Liver (tissue), 9 donors: ENCODE results near the gene BRMS1L. TPM values are rescaled to one million over a fixed set of nuclear protein-coding genes. Genes with fewer than 3 reads are reported as not detected.

Experiments used
- DNase-seq: peaks from one replicate; pipeline ENCODE4 v3.0.0-alpha.2; 2017; ENCODE audit warnings: low spot score
- H3K27ac ChIP-seq, 2 donors: one replicate each; pipeline ENCODE4 v1.7.0; 2013; ENCODE audit warnings: inconsistent platforms in 2 of 2, low read length in 2 of 2, control low read depth in 1 of 2, low read depth in 1 of 2, mild to moderate bottlenecking in 1 of 2
- H3K27me3 ChIP-seq, 4 donors: one replicate each; pipeline versions ENCODE4 v1.6.1 to v1.7.0; 2013; ENCODE audit warnings: low read length in 3 of 4, inconsistent platforms in 1 of 4, mild to moderate bottlenecking in 1 of 4, moderate library complexity in 1 of 4; ENCODE audit not compliant: control insufficient read depth in 4 of 4, insufficient read depth in 4 of 4
- H3K36me3 ChIP-seq, 4 donors: one replicate each; pipeline versions ENCODE4 v1.6.1 to v1.7.0; 2013; ENCODE audit warnings: low read length in 3 of 4, mild to moderate bottlenecking in 3 of 4, low read depth in 1 of 4, moderate library complexity in 1 of 4; ENCODE audit not compliant: control insufficient read depth in 4 of 4, insufficient read depth in 3 of 4
- H3K4me1 ChIP-seq, 4 donors: one replicate each; pipeline versions ENCODE4 v1.6.1 to v1.7.0; 2013; ENCODE audit warnings: low read length in 3 of 4, mild to moderate bottlenecking in 3 of 4, moderate library complexity in 1 of 4; ENCODE audit not compliant: control insufficient read depth in 4 of 4, insufficient read depth in 4 of 4
- H3K4me3 ChIP-seq, 3 donors: one replicate each; pipeline versions ENCODE4 v1.6.1 to v1.7.0; 2013; ENCODE audit warnings: low read length in 3 of 3, control low read depth in 1 of 3, low read depth in 1 of 3, mild to moderate bottlenecking in 1 of 3
- H3K9ac ChIP-seq, 2 donors: one replicate each; pipeline ENCODE4 v1.7.0; 2013; ENCODE audit warnings: low read length in 2 of 2, mild to moderate bottlenecking in 2 of 2, moderate library complexity in 2 of 2, control low read depth in 1 of 2, low read depth in 1 of 2
- H3K9me3 ChIP-seq, 4 donors: one replicate each; pipeline versions ENCODE4 v1.6.1 to v1.7.0; 2013; ENCODE audit warnings: low read length in 3 of 4; ENCODE audit not compliant: control insufficient read depth in 4 of 4
- ATF3 ChIP-seq: IDR thresholded peaks from 2 replicates; pipeline ENCODE4 v1.6.1; 2016; ENCODE audit warnings: antibody characterized with exemption
- CTCF ChIP-seq: fragments of 150-350 bp; IDR thresholded peaks from 2 replicates; pipeline ENCODE4 v1.5.1; 2017; ENCODE audit warnings: improper control_type of control experiment, low read depth, low read length; ENCODE audit not compliant: missing input control
- EGR1 ChIP-seq, 2 donors: IDR thresholded peaks; 2 replicates each; pipeline ENCODE4 v1.6.1; 2016 to 2018; ENCODE audit warnings: antibody characterized with exemption in 2 of 2, low read depth in 2 of 2
- FOXA2 ChIP-seq: IDR thresholded peaks from 2 replicates; pipeline ENCODE4 v1.6.1; 2016; ENCODE audit warnings: antibody characterized with exemption
- GABPA ChIP-seq, 2 donors: IDR thresholded peaks in 1 of 2; conservative IDR thresholded peaks in 1 of 2; 2 replicates each; pipeline ENCODE4 v1.6.1; 2016; ENCODE audit warnings: antibody characterized with exemption in 2 of 2, mild to moderate bottlenecking in 1 of 2, moderate library complexity in 1 of 2
- HNF4A ChIP-seq, 2 donors: conservative IDR thresholded peaks; 2 replicates each; pipeline ENCODE4 v1.6.1; 2016; ENCODE audit warnings: antibody characterized with exemption in 2 of 2, mild to moderate bottlenecking in 2 of 2
- HNF4G ChIP-seq: IDR thresholded peaks from 2 replicates; pipeline ENCODE4 v1.6.1; 2016; ENCODE audit warnings: antibody characterized with exemption
- MAX ChIP-seq: IDR thresholded peaks from 2 replicates; pipeline ENCODE4 v1.6.1; 2016; ENCODE audit warnings: antibody characterized with exemption
- NR2F2 ChIP-seq: IDR thresholded peaks from 2 replicates; pipeline ENCODE4 v1.6.1; 2016; ENCODE audit warnings: antibody characterized with exemption
- RAD21 ChIP-seq, 2 donors: IDR thresholded peaks; 2 replicates each; pipeline ENCODE4 v1.6.1; 2016; ENCODE audit warnings: antibody characterized with exemption in 2 of 2, mild to moderate bottlenecking in 2 of 2
- REST ChIP-seq: IDR thresholded peaks from 2 replicates; pipeline ENCODE4 v1.6.1; 2016; ENCODE audit warnings: antibody characterized with exemption, mild to moderate bottlenecking
- RXRA ChIP-seq, 2 donors: IDR thresholded peaks; 2 replicates each; pipeline ENCODE4 v1.6.1; 2017 to 2018; ENCODE audit warnings: antibody characterized with exemption in 2 of 2, mild to moderate bottlenecking in 1 of 2
- SP1 ChIP-seq: IDR thresholded peaks from 2 replicates; pipeline ENCODE4 v1.6.1; 2018; ENCODE audit warnings: antibody characterized with exemption, mild to moderate bottlenecking
- TAF1 ChIP-seq: conservative IDR thresholded peaks from 2 replicates; pipeline ENCODE4 v1.6.1; 2016; ENCODE audit warnings: antibody characterized with exemption, mild to moderate bottlenecking
- ZBTB33 ChIP-seq: IDR thresholded peaks from 2 replicates; pipeline ENCODE4 v1.6.1; 2016; ENCODE audit warnings: antibody characterized with exemption
- WGBS: extraction: QIAGEN DNeasy Blood & Tissue Kit; methylation state at CpG from one replicate; pipeline ENCODE4 v1.1.7; 2013; 5-methylcytosine and 5-hydroxymethylcytosine counted together
- polyA plus RNA-seq, 2 donors: library from polyadenylated mRNA; stranded (reverse) in 1 of 2; unstranded in 1 of 2; fragments of 200-250 nt in 1 of 2; fragments of >200 nt in 1 of 2; fragmentation: Nextera tagmentation in 1 of 2; extraction: Ambion mirVana in 1 of 2; gene quantifications; one replicate each; pipeline versions ENCODE4 v1.2.1 to v1.2.3, GENCODE V29; 2013 to 2015
- total RNA-seq, 2 donors: library from RNA; depleted of rRNA; stranded (reverse); fragments of >200 nt; gene quantifications; one replicate each; pipeline ENCODE4 v1.2.3, GENCODE V29; 2014
- donor health status: healthy.
- donor health status: healthy.
- donor health status: healthy.
- donor health status: healthy.
- donor health status: healthy.

BRMS1L gene
- total and polyA plus RNA-seq, 4 donors = 2.7 to 3.7 (median 3.4) TPM

GRCh38 chr14:35825968-35826217 is 245 bp upstream of the BRMS1L start:
- WGBS = 0% methylated on average over 6 of the region's 6 CpGs
- Histone ChIP-seq H3K27me3 (no peaks in the 10 kb centered on the region), H3K36me3 (no peaks in the 10 kb centered on the region), H3K27ac (peak overlapping the region in 1 of 2 donors; percentile 95), H3K4me1 (peaks cover 0 to 11% (median 7%) of the 10 kb centered on the region in 4 donors), H3K4me3 (peak overlapping the region; percentile 69 to 93 (median 72)), H3K9ac (peak overlapping the region in 1 of 2 donors; percentile 84), H3K9me3 (no peaks in the 10 kb centered on the region)
- no peak for DNase-seq
- peak; percentile 7 for TF ChIP-seq ZBTB33
- TF ChIP-seq FOXA2 = no peak
- TF ChIP-seq MAX = peak; percentile 54
- TF ChIP-seq RXRA (IDR thresholded peaks at IDR 0.05) = peak in 1 of 2 donors; percentile 11
- peak; percentile 39 to 59 for TF ChIP-seq HNF4A (conservative IDR thresholded peaks at IDR 0.05)
- TF ChIP-seq NR2F2 = no peak

- H3K4me3 ChIP-seq = peak overlapping the region; percentile 77 to 93 (median 82)
- H3K27ac ChIP-seq = peak overlapping the region in 1 of 2 donors; percentile 25
- H3K9ac ChIP-seq = peak overlapping the region in 1 of 2 donors; percentile 69
- H3K27me3 ChIP-seq = no peaks in the 10 kb centered on the region
- H3K36me3 ChIP-seq = peaks cover 0 to 3% (median 0%) of the 10 kb centered on the region in 4 donors
- WGBS = 2% methylated on average over 11 of the region's 11 CpGs
- no peaks in the 10 kb centered on the region for H3K9me3 ChIP-seq
- DNase-seq = no peak
- TF ChIP-seq TAF1 (peak; percentile 3), HNF4A (conservative IDR thresholded peaks at IDR 0.05) (no peak), FOXA2 (no peak)
- H3K4me1 ChIP-seq = peaks cover 0 to 11% (median 7%) of the 10 kb centered on the region in 4 donors
These were observed 846 bp downstream of the BRMS1L start for GRCh38 chr14:35826952-35827416.

GRCh38 chr14:35827678-35828472 is 1.7 kb downstream of the BRMS1L start:
- peaks cover 0 to 3% (median 0%) of the 10 kb centered on the region in 4 donors for H3K36me3 ChIP-seq
- H3K27ac ChIP-seq = no peak overlapping the region
- H3K9ac ChIP-seq = no peak overlapping the region
- no peaks in the 10 kb centered on the region for H3K27me3 ChIP-seq
- peak overlapping the region in 1 of 3 donors; percentile 93 for H3K4me3 ChIP-seq
- H3K4me1 ChIP-seq = peaks cover 0 to 11% (median 7%) of the 10 kb centered on the region in 4 donors
- H3K9me3 ChIP-seq = no peaks in the 10 kb centered on the region
- WGBS = 94% methylated on average over 11 of the region's 11 CpGs
- DNase-seq = no peak
- TF ChIP-seq MAX (no peak), NR2F2 (no peak), CTCF (no peak), RAD21 (IDR thresholded peaks at IDR 0.05) (no peak), ZBTB33 (no peak), REST (no peak), SP1 (no peak), TAF1 (no peak), HNF4A (conservative IDR thresholded peaks at IDR 0.05) (no peak), HNF4G (no peak), FOXA2 (no peak), GABPA (IDR thresholded peaks at IDR 0.05 in 1 of 2, conservative IDR thresholded peaks at IDR 0.05 in 1 of 2) (no peak), ATF3 (no peak), EGR1 (IDR thresholded peaks at IDR 0.05; ENCODE audit: low read depth in 2 of 2) (no peak), RXRA (IDR thresholded peaks at IDR 0.05) (no peak)
